HG02840 (cell line): ENCODE results near the gene BBIP1.
"Not testable (repeated sequence)": the region's sequence is repeated elsewhere in the genome, so short reads cannot be mapped to it uniquely, and the experiment has no call there.

Experiments
- ATAC-seq: cut with Tn5 transposase; IDR thresholded peaks from one replicate; pipeline ENCODE4 v1.9.1; 2021; ENCODE audit warnings: mild to moderate bottlenecking, moderate library complexity, moderate number of reproducible peaks; ENCODE audit not compliant: unreplicated experiment, low FRiP score

BBIP1 gene

GRCh38 chr10:110927461-110927860 lies 8.5 kb upstream of the BBIP1 start:
- no peak for ATAC-seq

- peak; percentile 14 for ATAC-seq
Measured at GRCh38 chr10:110923856-110924493, 5.0 kb upstream of the BBIP1 start.

GRCh38 chr10:110919971-110920881 lies 1.2 kb upstream of the BBIP1 start:
- peak; percentile 24 for ATAC-seq

GRCh38 chr10:110919349-110919931 lies 460 bp upstream of the BBIP1 start, which contains the start of gene SHOC2:
TSS of gene SHOC2 (plus strand) at chr10:110919604. CDS start at chr10:110964359, 44,755 bp downstream.
- no peak for ATAC-seq

- no peak for ATAC-seq
Measured at GRCh38 chr10:110918269-110918642, 724 bp downstream of the BBIP1 start.

- ATAC-seq, result no peak
Measured at GRCh38 chr10:110916554-110917346, 2.2 kb downstream of the BBIP1 start.

- not testable (repeated sequence) for ATAC-seq
Measured at GRCh38 chr10:110915600-110915999, 3.4 kb downstream of the BBIP1 start.

- no peak for ATAC-seq
Measured at GRCh38 chr10:110915035-110915434, 3.9 kb downstream of the BBIP1 start.

GRCh38 chr10:110914431-110914830 lies 4.5 kb downstream of the BBIP1 start:
- ATAC-seq, result no peak

GRCh38 chr10:110912374-110912773 lies 6.6 kb downstream of the BBIP1 start:
- no peak for ATAC-seq

- ATAC-seq, result no peak
Measured at GRCh38 chr10:110910138-110910537, 8.8 kb downstream of the BBIP1 start.

- no peak for ATAC-seq
Measured at GRCh38 chr10:110903280-110904278, 15.4 kb downstream of the BBIP1 start.

GRCh38 chr10:110901954-110902819 lies 16.8 kb downstream of the BBIP1 start:
- ATAC-seq, result no peak

- ATAC-seq, result no peak
Measured at GRCh38 chr10:110900983-110901382, 18.0 kb downstream of the BBIP1 start.

GRCh38 chr10:110898391-110898790 lies 20.6 kb downstream of the BBIP1 start:
- ATAC-seq, result no peak

GRCh38 chr10:110897184-110897583 lies 21.8 kb downstream of the BBIP1 start:
- no peak for ATAC-seq

GRCh38 chr10:110893559-110894179 lies 25.3 kb downstream of the BBIP1 start:
- ATAC-seq, result no peak
